Left ventricle myocardium inferior (tissue), 1 donor: ENCODE data around the gene BMAL1. TPM values are rescaled to one million over a fixed set of nuclear protein-coding genes. Genes with fewer than 3 reads are reported as not detected.

Experiments used
- DNase-seq: peaks from one replicate; pipeline ENCODE4 v3.0.0-alpha.2; 2020
- H3K27ac ChIP-seq: fragments of 200-600 bp; replicated peaks from 2 replicates; pipeline ENCODE4 v1.8.0; 2021
- H3K27me3 ChIP-seq: fragments of 200-600 bp; 2 replicates; pipeline ENCODE4 v1.8.0; 2021; ENCODE audit warnings: low read depth
- H3K36me3 ChIP-seq: fragments of 200-600 bp; 2 replicates; pipeline ENCODE4 v1.8.0; 2021
- H3K4me1 ChIP-seq: fragments of 200-600 bp; 2 replicates; pipeline ENCODE4 v1.8.0; 2021
- H3K4me3 ChIP-seq: fragments of 200-600 bp; 2 replicates; pipeline ENCODE4 v1.8.0; 2021; ENCODE audit warnings: mild to moderate bottlenecking, moderate library complexity
- H3K9me3 ChIP-seq: fragments of 200-600 bp; replicated peaks from 2 replicates; pipeline ENCODE4 v1.8.0; 2021
- CTCF ChIP-seq: fragments of 200-600 bp; IDR thresholded peaks from 2 replicates; pipeline ENCODE4 v1.8.0; 2021; ENCODE audit warnings: antibody characterized with exemption, mild to moderate bottlenecking, borderline replicate concordance
- intact Hi-C: fragments of 100-400 bp; cut with micrococcal nuclease; formaldehyde crosslinking; loops from one replicate; pipeline ENCODE4 v1.11.0; 2022
- total RNA-seq: library from RNA; stranded (reverse); fragmentation: NEBNext Ultra II Directional; extraction: Animal tissue kit (Norgen Biotek cat#: 25700); gene quantifications from one replicate; pipeline ENCODE4 v1.2.1, GENCODE V29; 2021
- donor health status: DM: no; HTN: yes; CAD: no; lungs with severe emphysema.

The BMAL1 gene
- total RNA-seq, 1 donor from 2014 or later = 7.1 TPM

- Histone ChIP-seq H3K36me3 (no peaks in the 10 kb centered on the region), H3K4me3 (no peak overlapping the region), H3K9me3 (no peaks in the 10 kb centered on the region), H3K27me3 (no peaks in the 10 kb centered on the region), H3K27ac (peak overlapping the region; percentile 39), H3K4me1 (peaks cover 78% of the 10 kb centered on the region)
- intact Hi-C loops = no loop called here
- TF ChIP-seq CTCF = no peak
- DNase-seq = no peak
These were observed 20.3 kb downstream of the BMAL1 start for GRCh38 chr11:13297917-13298356.

GRCh38 chr11:13298765-13299164 lies 21.2 kb downstream of the BMAL1 start:
- Histone ChIP-seq H3K36me3 (no peaks in the 10 kb centered on the region), H3K4me1 (peaks cover 75% of the 10 kb centered on the region), H3K9me3 (no peaks in the 10 kb centered on the region), H3K27ac (no peak overlapping the region), H3K27me3 (no peaks in the 10 kb centered on the region), H3K4me3 (no peak overlapping the region)
- intact Hi-C loops = no loop called here
- DNase-seq = no peak
- no peak for TF ChIP-seq CTCF

- H3K27ac ChIP-seq = no peak overlapping the region
- H3K36me3 ChIP-seq = no peaks in the 10 kb centered on the region
- no peaks in the 10 kb centered on the region for H3K27me3 ChIP-seq
- DNase-seq = no peak
- H3K9me3 ChIP-seq = no peaks in the 10 kb centered on the region
- peaks cover 77% of the 10 kb centered on the region for H3K4me1 ChIP-seq
- no peak overlapping the region for H3K4me3 ChIP-seq
- intact Hi-C loops = no loop called here
- no peak for TF ChIP-seq CTCF
These were observed 23.9 kb downstream of the BMAL1 start for GRCh38 chr11:13301522-13301921.

GRCh38 chr11:13302420-13302958 lies 24.9 kb downstream of the BMAL1 start:
- H3K27me3 ChIP-seq = no peaks in the 10 kb centered on the region
- no peak for TF ChIP-seq CTCF
- intact Hi-C loops = no loop called here
- H3K4me3 ChIP-seq = no peak overlapping the region
- no peak for DNase-seq
- H3K9me3 ChIP-seq = no peaks in the 10 kb centered on the region
- no peak overlapping the region for H3K27ac ChIP-seq
- no peaks in the 10 kb centered on the region for H3K36me3 ChIP-seq
- H3K4me1 ChIP-seq = peaks cover 77% of the 10 kb centered on the region

- Histone ChIP-seq H3K36me3 (no peaks in the 10 kb centered on the region), H3K4me1 (peaks cover 66% of the 10 kb centered on the region), H3K27ac (peak overlapping the region; percentile 48), H3K27me3 (no peaks in the 10 kb centered on the region), H3K9me3 (no peaks in the 10 kb centered on the region), H3K4me3 (no peak overlapping the region)
- intact Hi-C loops = no loop called here
- TF ChIP-seq CTCF = no peak
- DNase-seq = no peak
These were observed 26.4 kb downstream of the BMAL1 start for GRCh38 chr11:13303668-13304649.
